Activated CD4-positive, alpha-beta T cell treated with anti-CD3 and anti-CD28 coated beads, Interleukin-2, Interleukin-6, amounts not matched to agents 100 ng/mL and 50 ng/mL, durations not matched to agents 16 hours and 8 hours (primary cell): ENCODE results near the gene CLEC2D.
"Not testable (repeated sequence)": the region's sequence is repeated elsewhere in the genome, so short reads cannot be mapped to it uniquely, and the experiment has no call there.

ENCODE experiments used
- DNase-seq: peaks from one replicate; pipeline ENCODE4 v3.0.0-alpha.2; 2020

The CLEC2D gene

GRCh38 chr12:9731393-9731792 lies 61.9 kb downstream of the CLEC2D start:
- no peak for DNase-seq

- no peak for DNase-seq
Observed at GRCh38 chr12:9731797-9732196, 62.3 kb downstream of the CLEC2D start.

DNA sequence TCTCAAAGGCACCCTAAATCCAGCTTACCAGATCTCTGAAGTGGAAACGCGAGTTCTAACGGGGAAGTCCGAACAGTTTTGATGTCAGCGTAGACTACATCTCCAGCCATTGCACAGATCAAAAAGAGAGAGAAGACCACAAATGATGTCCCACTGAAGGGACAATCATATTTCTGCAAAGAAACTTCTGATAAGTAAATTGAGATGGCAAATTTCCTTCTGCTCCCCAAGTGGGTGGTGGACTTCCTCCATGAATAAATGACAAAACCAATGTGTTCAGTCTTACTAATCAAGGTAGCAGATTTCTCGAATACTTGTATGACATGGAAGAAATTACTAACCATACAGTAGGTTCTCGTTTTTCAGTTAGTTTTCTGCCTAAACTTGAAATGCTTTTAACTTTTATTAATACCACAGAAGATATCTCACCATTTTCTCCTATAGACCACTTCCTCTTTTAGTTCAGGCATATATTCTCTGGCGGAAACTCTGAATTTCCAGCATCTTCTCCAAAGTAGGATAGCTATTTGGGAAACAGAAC lies 63.5 kb downstream of the CLEC2D start, which contains the start of gene CLECL1:
Gene CLECL1 (minus strand): TSS at position 177 of the 541 bp plus-strand sequence.
- peak; percentile 66 for DNase-seq

DNA sequence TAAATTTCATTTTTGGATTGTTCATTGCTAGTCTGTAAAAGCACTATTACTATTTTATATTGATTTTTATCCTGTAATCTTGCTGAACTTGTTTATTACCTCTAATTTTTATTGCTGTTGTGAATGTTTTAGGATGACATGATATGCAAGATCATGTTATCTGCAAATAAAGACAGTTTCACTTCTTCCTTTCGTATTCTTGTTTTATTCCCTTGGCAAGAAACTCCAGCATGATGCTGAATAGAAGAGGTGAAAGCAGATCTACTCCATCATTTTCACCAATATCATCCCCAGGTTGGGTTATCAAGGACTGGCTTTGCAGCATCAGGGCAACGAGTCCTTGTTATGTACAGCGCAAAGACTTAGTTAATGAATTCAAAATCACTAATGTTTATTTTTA lies 66.1 kb downstream of the CLEC2D start:
- no peak for DNase-seq

DNA sequence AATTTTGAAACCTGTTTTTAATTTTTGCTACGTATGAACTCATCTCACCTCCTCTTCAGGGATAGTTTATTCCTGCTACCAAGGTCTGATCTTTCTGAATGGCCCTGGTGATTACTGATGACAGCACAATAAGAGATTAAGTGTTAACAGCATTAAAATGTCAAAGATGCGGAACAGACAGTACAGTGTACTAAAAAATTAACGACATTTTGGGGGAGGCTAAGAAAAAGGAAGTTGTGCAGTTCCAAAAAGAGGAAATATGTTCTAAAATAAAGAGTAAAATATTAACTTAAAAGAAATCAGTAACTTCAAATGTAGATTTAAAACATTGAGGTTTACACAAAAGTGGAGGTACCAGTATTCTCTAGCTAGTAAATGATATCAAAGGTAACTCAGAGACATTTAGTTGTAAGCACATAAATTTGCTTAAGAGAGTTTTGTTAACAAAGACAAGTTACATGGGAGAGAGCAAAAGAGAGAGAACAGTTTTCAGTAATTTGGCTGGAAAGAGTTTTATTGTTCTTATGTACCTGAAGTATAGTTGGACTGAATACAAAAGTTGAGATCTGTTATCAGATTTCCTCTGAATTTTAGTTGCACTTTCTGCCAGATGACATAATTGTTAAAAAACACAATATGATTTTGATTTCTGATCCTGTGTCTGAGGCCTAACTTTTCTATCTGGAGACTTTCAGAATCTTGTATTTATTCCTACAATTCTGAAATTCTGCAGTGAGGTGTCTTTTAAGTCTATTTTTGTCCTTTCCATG lies 67.6 kb downstream of the CLEC2D start:
- DNase-seq, result no peak

DNA sequence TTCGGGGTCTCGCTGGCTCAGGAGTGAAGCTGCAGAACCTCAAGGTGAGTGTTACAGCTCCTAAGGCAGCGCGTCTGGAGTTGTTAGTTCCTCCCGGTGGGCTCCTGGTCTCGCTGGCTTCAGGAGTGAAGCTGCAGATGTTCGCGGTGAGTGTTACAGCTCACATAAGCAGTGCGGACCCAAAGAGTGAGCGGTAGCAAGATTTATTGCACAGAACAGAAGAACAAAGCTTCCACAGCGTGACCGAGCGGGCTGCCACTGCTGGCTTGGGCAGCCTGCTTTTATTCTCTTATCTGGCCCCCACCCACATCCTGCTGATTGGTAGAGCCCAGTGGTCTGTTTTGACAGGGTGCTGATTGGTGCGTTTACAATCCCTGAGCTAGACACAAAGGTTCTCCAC lies 69.4 kb downstream of the CLEC2D start:
- not testable (repeated sequence) for DNase-seq

- not testable (repeated sequence) for DNase-seq
Observed at GRCh38 chr12:9739404-9740105, 70.0 kb downstream of the CLEC2D start.

DNA sequence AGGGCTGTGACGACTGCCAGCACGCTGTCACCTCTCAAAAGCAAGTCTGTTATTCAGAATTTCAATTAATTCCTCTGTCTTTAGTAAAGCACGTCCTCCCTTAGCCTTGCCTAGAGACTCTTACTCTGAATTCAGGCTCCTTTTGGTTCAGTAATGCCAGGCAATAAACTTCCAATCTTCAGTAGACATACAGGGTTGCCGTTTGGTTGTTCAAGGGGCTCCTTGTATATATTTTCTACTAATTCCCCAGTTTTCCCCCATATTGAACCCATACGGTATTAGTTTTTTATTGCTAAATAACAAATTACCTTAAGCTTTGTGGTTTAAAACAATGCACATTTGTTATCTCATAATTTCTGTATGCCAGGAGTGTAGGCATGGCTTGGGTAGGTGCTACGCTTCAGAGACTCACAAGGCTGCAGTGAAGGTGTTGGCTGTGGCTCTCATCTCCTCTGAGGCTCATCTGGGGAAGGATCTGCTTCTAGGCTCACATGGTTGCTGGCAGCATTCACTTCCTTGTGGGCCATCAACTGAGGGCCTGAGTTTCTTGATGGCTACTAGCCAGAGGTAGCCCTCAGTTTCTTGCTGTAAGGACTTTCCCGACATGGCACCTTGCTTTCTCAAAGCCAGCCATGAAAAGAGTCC lies 70.7 kb downstream of the CLEC2D start:
- no peak for DNase-seq

GRCh38 chr12:9741726-9742125 lies 72.2 kb downstream of the CLEC2D start:
- peak; percentile 89 for DNase-seq

GRCh38 chr12:9742661-9743060 lies 73.1 kb downstream of the CLEC2D start:
- DNase-seq, result no peak

DNA sequence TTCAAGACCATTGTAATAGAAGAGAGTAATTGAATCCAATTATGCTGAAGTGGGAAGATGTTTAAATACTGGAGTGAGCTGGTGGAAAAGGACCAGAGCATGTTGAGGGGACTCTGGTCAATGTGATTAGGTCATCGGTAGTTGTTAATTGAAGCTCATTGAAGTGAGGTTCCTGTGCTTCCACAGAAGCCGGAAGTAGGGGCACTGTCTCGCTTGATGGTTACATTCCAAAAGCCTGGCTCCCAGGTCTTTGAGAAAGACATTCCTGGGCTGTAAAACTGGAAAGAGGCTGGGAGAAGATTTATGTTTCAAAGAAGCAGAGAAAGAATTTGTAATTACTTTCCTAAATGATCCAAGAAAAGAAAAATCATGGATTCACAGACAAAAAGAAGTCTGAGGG lies 75.7 kb downstream of the CLEC2D start:
- DNase-seq, result no peak
